Endothelial cell (in vitro differentiated cells): ENCODE results near the gene NECTIN1. TPM values are rescaled to one million over a fixed set of nuclear protein-coding genes. Genes with fewer than 3 reads are reported as not detected.
A peak's percentile ranks its signal among the peaks of the same experiment; 100 is the strongest.

Experiments used
- DNase-seq: peaks from one replicate; pipeline ENCODE4 v3.0.0; 2021; ENCODE audit warnings: low spot score
- H3K27ac Mint-ChIP-seq: one replicate; pipeline ENCODE4 v1.8.0; 2021; ENCODE audit warnings: mixed read lengths, inconsistent platforms; ENCODE audit not compliant: unreplicated experiment
- H3K27me3 Mint-ChIP-seq: one replicate; pipeline ENCODE4 v1.8.0; 2021; ENCODE audit warnings: mild to moderate bottlenecking, moderate library complexity, mixed read lengths, inconsistent platforms; ENCODE audit not compliant: unreplicated experiment
- H3K36me3 Mint-ChIP-seq: one replicate; pipeline ENCODE4 v1.8.0; 2021; ENCODE audit warnings: mild to moderate bottlenecking, low read depth, mixed read lengths, inconsistent platforms; ENCODE audit not compliant: unreplicated experiment
- H3K4me1 Mint-ChIP-seq: one replicate; pipeline ENCODE4 v1.8.0; 2021; ENCODE audit warnings: mild to moderate bottlenecking, mixed read lengths, inconsistent platforms; ENCODE audit not compliant: unreplicated experiment
- H3K4me3 Mint-ChIP-seq: one replicate; pipeline ENCODE4 v1.8.0; 2021; ENCODE audit warnings: mild to moderate bottlenecking, mixed read lengths, inconsistent platforms; ENCODE audit not compliant: unreplicated experiment
- H3K9me3 Mint-ChIP-seq: one replicate; pipeline ENCODE4 v1.8.0; 2021; ENCODE audit warnings: mixed read lengths, inconsistent platforms; ENCODE audit not compliant: unreplicated experiment
- CTCF ChIP-seq: fragments of 200-600 bp; sonication (generic); IDR thresholded peaks from one replicate; pipeline ENCODE4 v1.5.0; 2021; ENCODE audit warnings: antibody characterized with exemption; ENCODE audit not compliant: unreplicated experiment
- total RNA-seq: library from RNA; stranded (reverse); fragmentation: NEBNext Ultra II Directional; extraction: Animal tissue kit (Norgen Biotek cat#: 25700); gene quantifications from one replicate; pipeline ENCODE4 v1.2.1, GENCODE V29; 2021; ENCODE audit not compliant: unreplicated experiment

NECTIN1 gene
- total RNA-seq, 1 donor from 2014 or later = 17.9 TPM

DNA sequence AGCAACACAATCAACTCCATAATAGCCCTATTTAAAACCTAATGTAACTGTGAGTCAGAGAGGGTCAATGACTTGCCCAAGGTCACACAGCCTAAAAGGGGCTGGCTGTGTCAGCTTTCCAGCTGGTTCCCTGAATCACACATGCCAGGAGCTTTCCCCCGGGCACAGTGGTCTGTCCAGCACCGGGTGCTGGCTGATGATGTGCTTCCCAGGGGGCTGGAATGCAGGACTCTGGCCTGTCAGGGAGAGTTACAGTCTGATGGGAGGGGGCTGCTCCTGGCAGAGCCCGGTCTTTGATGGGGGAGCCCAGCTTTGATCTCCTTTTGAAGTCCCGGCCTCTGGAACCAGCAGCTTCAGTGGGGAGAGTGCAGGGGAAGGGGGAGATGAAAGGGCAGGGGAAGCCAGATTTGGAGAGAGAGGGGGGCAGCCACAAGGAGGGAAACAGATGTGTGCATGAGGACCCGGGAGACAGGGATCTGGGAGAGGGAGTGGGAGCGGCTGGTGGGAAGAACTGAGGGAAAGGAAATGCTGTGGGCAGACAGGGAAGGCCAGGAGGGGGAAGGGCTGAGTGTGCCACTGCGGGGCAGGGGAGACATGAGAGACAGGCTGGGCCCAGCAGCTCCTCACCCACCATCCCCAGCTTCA is 102.7 kb downstream of the NECTIN1 start:
- H3K4me1 Mint-ChIP-seq = peaks cover 27% of the 10 kb centered on the region
- H3K36me3 Mint-ChIP-seq = no peaks in the 10 kb centered on the region
- no peak for DNase-seq

GRCh38 chr11:119625206-119625978 is 103.6 kb downstream of the NECTIN1 start:
- Mint-ChIP-seq H3K9me3 (no peaks in the 10 kb centered on the region), H3K27ac (no peak overlapping the region), H3K27me3 (peaks cover 1% of the 10 kb centered on the region), H3K4me3 (no peak overlapping the region), H3K36me3 (no peaks in the 10 kb centered on the region), H3K4me1 (peaks cover 25% of the 10 kb centered on the region)
- no peak for TF ChIP-seq CTCF
- no peak for DNase-seq

More for the DNA sequence above, 102.7 kb downstream of the NECTIN1 start:
- Mint-ChIP-seq H3K27me3 (peaks cover 4% of the 10 kb centered on the region), H3K27ac (no peak overlapping the region), H3K4me3 (no peak overlapping the region), H3K9me3 (no peaks in the 10 kb centered on the region)
- no peak for TF ChIP-seq CTCF

GRCh38 chr11:119624629-119625028 is 104.4 kb downstream of the NECTIN1 start:
- no peaks in the 10 kb centered on the region for H3K36me3 Mint-ChIP-seq
- no peak for DNase-seq
- H3K4me3 Mint-ChIP-seq = no peak overlapping the region

DNA sequence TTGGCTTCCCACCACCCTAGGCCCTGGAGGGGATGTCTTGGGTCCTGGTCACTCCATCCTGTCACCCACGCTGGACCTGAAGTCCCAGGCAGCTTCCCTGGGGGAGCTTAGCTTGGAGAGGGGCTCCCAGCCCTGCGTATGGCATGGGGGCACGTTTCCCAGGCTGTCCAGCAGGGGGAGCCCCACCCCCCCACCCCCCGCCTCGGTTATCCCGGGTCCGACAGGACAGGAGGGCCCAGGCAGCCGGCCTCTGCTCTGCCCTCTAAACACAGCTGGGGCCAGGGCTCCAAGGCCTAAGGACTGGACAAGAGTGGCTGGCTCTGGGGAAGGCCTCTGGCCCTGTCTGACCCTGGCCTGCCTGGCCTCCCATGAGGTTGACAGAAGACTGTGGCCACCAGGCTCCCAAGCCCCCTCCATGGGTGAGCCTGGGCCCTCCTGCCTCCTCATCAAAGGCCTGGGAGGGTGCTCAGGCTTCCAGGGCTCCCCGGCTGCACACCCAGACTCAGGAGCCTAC is 104.8 kb downstream of the NECTIN1 start:
- Mint-ChIP-seq H3K4me1 (peaks cover 22% of the 10 kb centered on the region), H3K4me3 (no peak overlapping the region), H3K36me3 (no peaks in the 10 kb centered on the region), H3K27ac (no peak overlapping the region), H3K27me3 (peaks cover 1% of the 10 kb centered on the region), H3K9me3 (no peaks in the 10 kb centered on the region)
- peak; percentile 65 for TF ChIP-seq CTCF
- DNase-seq = no peak

More at GRCh38 chr11:119624629-119625028, 104.4 kb downstream of the NECTIN1 start:
- Mint-ChIP-seq H3K27me3 (peaks cover 1% of the 10 kb centered on the region), H3K4me1 (peaks cover 22% of the 10 kb centered on the region), H3K9me3 (no peaks in the 10 kb centered on the region), H3K27ac (no peak overlapping the region)
- TF ChIP-seq CTCF = no peak

- Mint-ChIP-seq H3K4me3 (no peak overlapping the region), H3K4me1 (peaks cover 23% of the 10 kb centered on the region), H3K36me3 (no peaks in the 10 kb centered on the region), H3K9me3 (no peaks in the 10 kb centered on the region), H3K27me3 (peaks cover 1% of the 10 kb centered on the region), H3K27ac (no peak overlapping the region)
- DNase-seq = no peak
- no peak for TF ChIP-seq CTCF
These were observed 105.3 kb downstream of the NECTIN1 start for GRCh38 chr11:119623682-119624081.
